Stimulated activated CD8-positive, alpha-beta memory T cell treated with anti-CD3 and anti-CD28 coated beads, Interleukin-15, amount 100 ng/mL, for 4 hours (primary cell): Measurements from ENCODE around the gene CFAP92.

ENCODE experiments used
- DNase-seq, 2 donors: peaks; one replicate each; pipeline ENCODE4 v3.0.0-alpha.2; 2020; ENCODE audit warnings: low read depth in 2 of 2

CFAP92 gene

DNA sequence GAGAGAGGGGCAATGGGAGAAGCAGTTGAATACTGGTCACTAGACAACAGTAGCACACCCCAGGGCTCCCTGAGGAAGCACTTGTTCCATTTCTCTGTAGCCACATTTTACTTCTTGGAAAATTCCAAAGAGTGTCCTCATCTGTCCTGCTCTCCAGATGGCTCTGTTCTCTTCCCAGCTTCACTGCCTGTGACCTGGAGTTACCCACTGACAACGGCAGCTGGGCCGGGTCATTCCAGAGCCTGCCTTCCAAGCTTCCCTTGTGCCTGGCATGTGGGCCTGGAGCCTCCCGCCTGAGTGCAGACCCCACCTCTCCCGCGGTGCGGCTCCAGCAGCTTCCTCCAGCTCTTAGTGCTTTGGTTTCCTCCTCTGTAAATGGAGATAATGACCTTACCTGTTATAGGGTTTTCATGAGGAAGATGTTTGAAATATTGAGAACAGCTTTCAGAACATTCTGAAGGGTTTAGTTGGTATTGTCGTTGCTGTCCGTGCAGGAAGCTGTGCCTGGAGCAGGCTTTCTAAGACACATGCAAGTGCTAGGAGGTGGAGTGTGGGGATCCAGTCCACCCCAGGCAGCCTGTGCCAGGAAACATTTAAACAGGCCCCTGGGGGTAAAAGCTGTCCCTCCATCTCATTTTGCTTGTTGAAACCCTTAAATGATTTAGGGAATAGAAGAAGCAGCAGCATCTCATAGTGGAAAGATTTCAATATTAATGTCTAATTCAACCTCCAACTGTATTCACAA, 32.0 kb upstream of the CFAP92 start:
- no peak for DNase-seq

DNA sequence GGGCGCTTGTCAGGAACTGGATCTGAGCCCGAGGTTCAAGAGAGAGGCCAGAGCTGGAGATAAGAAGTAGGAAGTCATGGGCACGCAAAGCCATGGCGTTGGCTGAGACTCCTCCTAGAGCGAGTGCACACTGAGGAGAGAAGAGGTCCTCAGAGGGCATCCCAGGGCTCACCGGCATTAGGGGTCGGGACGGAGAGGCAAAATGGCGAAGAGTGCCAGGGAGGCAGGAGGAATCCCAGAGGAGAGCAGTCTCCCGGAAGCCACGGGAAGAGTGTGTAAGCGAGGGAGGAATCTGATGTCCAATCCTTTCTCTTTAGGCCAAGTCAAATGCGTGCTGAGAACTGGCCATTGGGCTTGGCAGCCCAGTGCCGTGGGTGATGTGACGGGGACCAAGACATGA, 31.2 kb upstream of the CFAP92 start:
- DNase-seq, result no peak

DNA sequence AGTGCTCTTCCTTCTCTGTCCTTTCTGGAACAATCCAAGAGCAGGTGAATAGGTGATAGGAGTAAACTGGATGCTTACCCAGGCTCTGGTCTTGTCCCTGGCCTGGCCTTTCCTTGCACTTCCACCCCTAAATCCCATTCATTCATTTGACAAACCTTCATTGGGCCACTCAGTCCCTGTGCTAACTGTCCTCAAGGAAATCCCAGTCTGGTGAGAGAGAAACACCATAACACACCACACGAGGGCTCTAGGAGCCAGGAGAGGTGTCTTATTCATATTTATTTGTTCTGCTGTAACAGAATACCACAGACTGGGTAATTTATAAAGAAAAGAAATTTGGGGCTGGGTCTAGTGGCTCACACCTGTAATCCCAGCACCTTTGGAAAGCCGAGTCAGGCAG, 30.0 kb upstream of the CFAP92 start:
- DNase-seq, result no peak

DNA sequence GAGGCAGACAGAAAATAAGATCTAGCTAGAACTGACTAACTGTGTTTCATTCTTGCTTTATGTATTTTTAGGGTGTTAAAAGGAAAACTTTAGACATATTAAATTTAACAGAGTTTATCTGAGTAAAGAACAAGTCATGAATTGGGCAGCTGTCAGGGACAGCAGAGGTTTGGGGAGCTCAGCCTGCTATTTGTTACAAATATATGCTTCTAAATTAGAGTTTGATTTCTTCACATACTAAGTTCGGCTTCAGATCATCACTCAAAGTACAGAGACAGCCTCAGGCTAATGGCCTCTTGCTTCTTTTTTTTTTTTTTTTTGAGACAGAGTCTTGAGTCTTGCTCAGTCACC, 29.1 kb upstream of the CFAP92 start:
- no peak for DNase-seq

GRCh38 chr3:129022114-129023007, 28.5 kb upstream of the CFAP92 start:
- no peak for DNase-seq

DNA sequence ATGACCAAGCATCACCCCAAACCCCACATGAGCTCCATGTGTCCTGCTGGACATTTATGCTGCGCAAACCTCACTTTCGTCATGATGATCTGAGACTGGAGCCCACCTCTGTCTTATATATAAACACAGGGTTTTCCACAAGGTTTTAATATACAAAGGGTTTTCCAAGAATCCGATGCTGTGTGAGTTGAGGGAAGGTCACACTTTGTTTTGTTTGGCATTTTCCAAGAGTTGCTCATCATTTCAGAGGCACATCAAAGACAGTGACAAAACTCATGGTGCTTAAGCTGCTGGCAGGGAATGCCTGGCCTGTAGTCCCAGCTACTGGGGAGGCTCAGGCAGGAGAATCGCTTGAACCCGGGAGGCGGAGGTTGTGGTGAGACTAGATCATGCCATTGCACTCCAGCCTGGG, 27.3 kb upstream of the CFAP92 start:
- DNase-seq, result no peak

DNA sequence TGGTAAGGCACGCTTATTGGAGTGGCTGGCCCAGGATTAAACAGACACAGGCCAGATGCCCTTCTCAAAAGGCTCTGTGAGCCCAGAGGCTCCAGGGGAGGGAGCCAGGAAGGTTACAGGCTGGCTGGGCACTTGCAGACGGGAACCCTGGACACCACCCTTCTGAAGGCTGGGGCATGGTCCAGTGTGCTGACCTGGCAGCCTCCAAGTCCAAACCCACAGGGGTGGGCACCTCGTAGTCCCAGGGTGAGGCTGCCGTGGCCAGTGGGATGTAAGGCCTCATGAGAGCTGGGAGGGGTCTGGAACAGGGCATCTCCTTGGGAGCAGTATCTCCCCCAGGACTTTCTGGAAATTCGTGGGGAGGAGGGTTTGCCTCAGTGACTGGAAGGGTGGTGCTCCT, 26.8 kb upstream of the CFAP92 start:
- no peak for DNase-seq

DNA sequence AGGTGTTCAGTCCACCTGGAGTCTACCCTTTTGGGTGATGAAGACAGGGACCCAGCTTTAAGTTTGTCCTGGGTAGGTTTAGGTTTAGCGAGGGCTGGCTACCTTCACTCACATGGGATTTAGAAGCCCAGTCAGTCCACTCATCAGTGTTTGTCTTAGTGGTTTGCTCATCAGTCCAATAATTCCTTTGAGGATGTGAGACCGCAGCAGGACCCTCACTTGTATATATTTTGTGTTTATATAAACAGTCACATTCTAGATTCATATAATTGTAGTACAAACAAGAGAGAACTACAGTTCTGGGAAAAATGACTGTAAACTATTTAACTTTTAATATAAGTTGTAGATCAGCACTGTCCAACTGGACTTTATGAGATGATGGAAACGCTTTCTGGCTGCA, 25.4 kb upstream of the CFAP92 start:
- DNase-seq, result no peak

GRCh38 chr3:129018751-129019150, 24.9 kb upstream of the CFAP92 start:
- DNase-seq, result no peak

- no peak for DNase-seq
These were observed 24.4 kb upstream of the CFAP92 start for GRCh38 chr3:129018271-129018670.

- no peak for DNase-seq
These were observed 23.6 kb upstream of the CFAP92 start for GRCh38 chr3:129017484-129017899.

DNA sequence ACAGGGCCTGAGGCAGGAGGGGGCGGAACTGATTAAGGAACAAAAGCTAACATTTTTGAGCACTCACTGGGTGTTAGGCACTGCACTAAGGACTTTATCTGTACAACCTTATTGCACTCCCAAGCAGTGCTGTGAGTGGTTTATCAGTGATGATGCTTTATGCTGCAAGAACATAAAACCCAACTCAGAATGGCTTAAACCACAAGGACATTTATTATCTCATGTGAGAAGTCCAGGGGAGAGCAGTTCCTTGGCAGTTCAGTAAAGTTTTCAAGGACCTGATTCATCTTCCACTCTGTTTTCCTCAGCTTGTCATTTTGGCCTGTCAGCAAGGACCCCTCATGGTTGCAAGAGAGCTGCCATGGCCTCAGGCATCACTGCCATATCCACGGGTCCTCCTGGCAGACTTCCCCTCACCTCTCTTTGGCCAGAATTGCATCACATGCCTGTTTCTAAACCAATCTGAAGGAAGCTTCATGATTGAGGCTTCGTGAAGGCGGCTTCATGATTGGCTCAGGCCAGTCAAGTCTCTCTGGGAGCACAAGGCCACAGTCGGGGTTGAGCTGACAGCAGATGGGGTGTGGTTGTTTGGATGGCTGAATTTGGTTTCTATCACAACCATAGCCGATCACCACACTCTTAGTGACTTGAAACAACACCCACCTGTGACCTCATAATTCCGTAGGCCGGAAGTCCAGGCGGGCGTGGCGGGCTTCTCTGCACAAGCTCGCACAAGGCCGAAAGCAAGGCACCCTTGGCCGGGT, 23.0 kb upstream of the CFAP92 start:
- DNase-seq, result no peak

DNA sequence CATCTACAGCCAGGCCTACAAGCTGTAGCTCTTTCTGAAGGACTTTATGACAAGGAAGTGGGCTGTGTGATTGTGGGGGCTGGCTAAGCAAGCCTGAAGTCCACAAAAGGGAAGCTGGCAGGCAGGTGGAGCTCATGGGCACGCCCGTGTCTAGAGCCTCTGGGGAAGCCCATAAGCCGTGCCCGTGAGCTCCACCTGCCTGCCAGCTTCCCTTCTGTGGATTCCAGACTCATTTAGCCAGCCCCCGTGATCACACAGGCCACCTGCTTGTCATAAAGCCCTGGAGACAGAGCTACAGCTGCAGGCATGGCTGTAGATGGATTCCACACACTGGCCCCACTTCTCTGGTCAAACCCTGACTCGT, 22.5 kb upstream of the CFAP92 start:
- DNase-seq, result peak in 1 of 2 donors; percentile 36

DNA sequence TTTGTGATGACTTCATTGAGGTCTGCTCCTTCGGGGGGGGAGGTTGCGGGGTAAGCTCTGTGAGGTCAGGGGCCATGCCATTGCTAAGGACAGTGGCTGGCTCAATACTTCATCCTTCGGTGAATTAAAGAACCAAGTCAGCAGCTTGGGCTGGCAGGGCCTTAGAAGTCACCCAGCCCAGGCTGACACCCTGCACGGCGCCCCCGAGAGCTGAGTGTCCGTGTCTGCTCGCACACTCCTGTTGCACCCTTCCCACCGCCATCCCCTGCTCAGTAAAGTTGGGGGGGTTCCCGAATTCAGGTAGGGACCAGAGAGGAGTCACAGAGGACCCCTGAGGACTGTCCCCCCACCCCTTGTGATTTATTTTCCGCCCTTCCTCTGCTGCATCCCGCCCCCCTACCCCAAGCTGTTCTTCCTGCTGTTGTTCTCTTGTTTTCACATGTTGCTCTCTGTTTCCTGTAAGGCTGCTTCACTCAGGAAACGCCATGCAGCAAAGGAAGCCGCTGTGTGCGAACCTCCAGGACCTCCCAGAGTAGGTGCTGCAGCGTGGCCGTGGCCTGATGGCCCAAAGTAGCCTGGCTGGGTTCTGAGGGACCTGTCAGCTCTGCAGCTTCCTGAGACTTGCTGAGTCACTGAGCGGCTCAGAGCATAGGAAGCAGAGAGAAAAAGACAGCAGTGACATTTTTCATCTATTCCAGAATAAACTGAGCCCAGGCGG, 21.7 kb upstream of the CFAP92 start:
- no peak for DNase-seq

DNA sequence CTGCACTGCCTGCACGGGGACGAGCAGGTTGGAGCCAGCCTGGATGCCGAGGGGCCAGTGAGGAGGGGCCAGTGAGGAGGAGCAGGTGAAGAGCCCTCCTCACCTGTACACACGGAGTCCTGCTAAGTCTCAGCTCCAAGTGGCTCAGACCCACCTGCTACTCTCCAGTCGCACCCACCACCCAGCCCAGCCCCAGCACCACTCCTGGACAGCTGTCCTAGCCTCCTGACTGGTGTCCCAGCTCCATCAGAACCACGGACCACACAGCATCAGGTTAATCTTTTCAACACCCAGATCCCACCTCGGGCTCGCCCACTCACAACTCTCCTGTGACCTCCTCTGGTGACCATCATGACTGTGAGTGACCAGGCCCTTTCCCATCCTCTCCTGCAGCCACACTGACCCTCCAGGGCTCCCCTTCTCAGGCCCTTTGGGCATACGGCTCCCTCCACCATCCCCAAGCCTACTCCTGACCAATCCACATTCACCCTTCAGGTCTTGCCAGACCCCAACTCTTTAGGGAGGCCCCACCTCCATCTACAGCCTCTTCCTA, 21.0 kb upstream of the CFAP92 start:
- DNase-seq, result no peak

DNA sequence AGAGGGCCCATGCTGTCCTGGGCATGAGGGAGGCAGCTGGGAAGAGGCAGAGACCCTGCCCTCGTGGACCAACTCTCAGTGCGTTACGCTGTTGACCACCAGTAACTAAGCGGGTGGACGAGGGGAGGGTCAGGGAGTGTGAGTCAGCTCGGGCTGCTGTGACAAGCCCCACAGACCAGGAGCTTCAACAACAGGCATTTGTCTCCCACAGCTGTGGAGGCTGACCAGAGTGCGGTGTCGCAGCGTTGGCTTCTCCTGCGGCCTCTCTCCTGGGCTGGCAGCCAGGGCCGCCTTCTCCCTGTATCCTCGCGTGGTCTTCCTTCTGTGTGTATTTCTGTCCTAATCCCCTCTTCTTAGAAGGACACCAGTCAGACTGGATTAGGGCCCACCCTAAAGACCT, 20.3 kb upstream of the CFAP92 start:
- DNase-seq, result no peak

DNA sequence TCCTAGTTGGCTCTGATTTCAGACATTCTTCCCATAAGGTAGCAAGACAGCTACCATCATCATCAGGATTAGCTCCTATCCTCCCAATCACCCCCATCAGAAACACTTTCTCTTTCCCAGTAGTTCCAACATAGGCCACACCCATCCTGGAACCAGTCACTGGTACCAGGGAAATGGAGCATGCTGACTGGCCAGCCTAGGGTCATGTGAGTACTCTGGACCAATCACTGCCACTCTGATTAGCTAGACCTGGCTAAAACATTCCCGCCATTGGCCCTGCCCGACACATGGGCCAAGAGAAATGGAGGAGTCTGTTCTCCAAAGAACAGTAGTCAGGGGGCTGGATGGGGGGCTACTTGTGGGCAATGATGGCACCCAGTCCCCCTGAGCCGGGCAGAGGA, 19.6 kb upstream of the CFAP92 start:
- DNase-seq, result no peak

- DNase-seq, result no peak
These were observed 16.6 kb upstream of the CFAP92 start for GRCh38 chr3:129010310-129010956.

GRCh38 chr3:129009266-129009665, 15.4 kb upstream of the CFAP92 start:
- DNase-seq, result no peak

GRCh38 chr3:129007792-129008191, 13.9 kb upstream of the CFAP92 start:
- no peak for DNase-seq

DNA sequence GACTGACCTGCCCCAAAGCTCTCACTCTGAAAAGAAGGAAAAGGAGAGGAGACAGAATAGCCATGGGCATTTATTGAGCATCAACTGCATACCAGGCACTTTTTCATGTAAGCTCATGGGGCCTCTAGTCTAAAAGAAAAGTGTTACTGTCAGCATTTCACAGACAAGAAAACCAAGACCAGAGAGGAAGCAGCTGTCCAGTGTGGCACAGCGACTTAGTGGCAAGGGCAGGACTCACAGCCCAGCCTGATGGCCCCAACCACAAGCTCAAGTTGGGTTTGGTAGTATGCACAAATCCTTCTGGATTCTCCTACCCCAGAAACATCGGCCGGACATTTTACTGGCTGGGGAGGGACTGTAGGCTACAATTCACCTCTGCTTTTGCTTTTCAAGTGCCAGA, 13.0 kb upstream of the CFAP92 start:
- no peak for DNase-seq
